K562 (cell line): ENCODE results near the gene C19orf85. TPM values are rescaled to one million over a fixed set of nuclear protein-coding genes. Genes with fewer than 3 reads are reported as not detected.

ENCODE experiments used
- CTCF ChIP-seq, 3 experiments: IDR thresholded peaks in 2 of 3; conservative IDR thresholded peaks in 1 of 3; 2 replicates each; pipeline ENCODE4 v1.5.1; 2011 to 2012; ENCODE audit warnings: low read length in 3 of 3, mild to moderate bottlenecking in 3 of 3, control low read depth in 2 of 3, improper control_type of control experiment in 1 of 3, inconsistent platforms in 1 of 3, low read depth in 1 of 3, mixed read lengths in 1 of 3, moderate library complexity in 1 of 3; ENCODE audit not compliant: insufficient read depth in 2 of 3
- HDAC6 ChIP-seq: IDR thresholded peaks from 2 replicates; pipeline ENCODE4 v1.6.1; 2012; ENCODE audit warnings: low read depth, mild to moderate bottlenecking, control low read depth, inconsistent platforms, low read length, moderate library complexity
- L3MBTL2 ChIP-seq: fragments of 450-650 bp; IDR thresholded peaks from 2 replicates; pipeline ENCODE4 v1.6.1; 2016; ENCODE audit warnings: mild to moderate bottlenecking, moderate library complexity
- MEF2A ChIP-seq: IDR thresholded peaks from 2 replicates; pipeline ENCODE4 v1.6.1; 2011; ENCODE audit warnings: low read depth, mild to moderate bottlenecking, low read length, moderate library complexity; ENCODE audit not compliant: control insufficient read depth
- NCOR1 ChIP-seq: fragments of 450-650 bp; IDR thresholded peaks from 2 replicates; pipeline ENCODE4 v1.6.1; 2016; ENCODE audit warnings: mild to moderate bottlenecking, moderate library complexity
- NR2C2 ChIP-seq, 2 experiments: fragments of 200-800 bp in 1 of 2; sonication (Bioruptor generic) in 1 of 2; sonication (generic) in 1 of 2; formaldehyde crosslinking in 1 of 2; IDR thresholded peaks; 2 replicates each; pipeline versions ENCODE4 v1.6.1 to v1.8.0; 2016 to 2022; ENCODE audit warnings: mild to moderate bottlenecking in 1 of 2, missing compliant biosample characterization in 1 of 2, missing genetic modification characterization in 1 of 2, missing genetic modification reagents in 1 of 2
- PHF20 ChIP-seq: fragments of 450-650 bp; IDR thresholded peaks from 2 replicates; pipeline ENCODE4 v1.6.1; 2018; ENCODE audit not compliant: partially characterized antibody
- TARDBP ChIP-seq: fragments of 450-650 bp; IDR thresholded peaks from 2 replicates; pipeline ENCODE4 v1.6.1; 2016
- TCFL5 ChIP-seq: fragments of 250-450 bp; sonication (Bioruptor Pico); conservative IDR thresholded peaks from 2 replicates; pipeline ENCODE4 v1.6.1; 2021; ENCODE audit warnings: mild to moderate bottlenecking, moderate library complexity, matching md5 sums
- TSHZ1 ChIP-seq: fragments of 250-450 bp; sonication (Bioruptor Pico); IDR thresholded peaks from 2 replicates; pipeline ENCODE4 v1.4.0; 2020; ENCODE audit warnings: mild to moderate bottlenecking, moderate library complexity
- ZBTB12 ChIP-seq: fragments of 250-450 bp; sonication (Bioruptor Pico); IDR thresholded peaks from 2 replicates; pipeline ENCODE4 v1.4.0; 2020
- ZC3H8 ChIP-seq: fragments of 450-650 bp; IDR thresholded peaks from 2 replicates; pipeline ENCODE4 v1.6.1; 2017
- ZNF23 ChIP-seq: fragments of 250-450 bp; sonication (Bioruptor Pico); IDR thresholded peaks from 2 replicates; pipeline ENCODE4 v1.4.0; 2020; ENCODE audit warnings: mild to moderate bottlenecking
- ZNF76 ChIP-seq: fragments of 250-450 bp; sonication (Bioruptor Pico); IDR thresholded peaks from 2 replicates; pipeline ENCODE4 v1.4.0; 2020; ENCODE audit warnings: mild to moderate bottlenecking, moderate library complexity, borderline replicate concordance
- polyA plus RNA-seq, 8 experiments: library from polyadenylated mRNA; depleted of rRNA in 4 of 8; stranded (reverse) in 5 of 8; unstranded in 3 of 8; fragments of >200 nt; fragmentation: Nextera tagmentation in 2 of 8; fragmentation: Illumina TruSeq in 1 of 8; extraction: Ambion mirVana in 2 of 8; extraction: Trizol in 1 of 8; gene quantifications; 2 replicates each; pipeline versions ENCODE4 v1.2.1 to v1.2.3, GENCODE V29; 2011 to 2014; ENCODE audit warnings: inconsistent platforms in 1 of 8, missing spikeins in 1 of 8
- total RNA-seq, 7 experiments: library from RNA; depleted of rRNA in 6 of 7; stranded (reverse); fragments of >200 nt in 6 of 7; fragmentation: Illumina TruSeq in 2 of 7; extraction: Trizol in 2 of 7; gene quantifications; 2 replicates each; pipeline versions ENCODE4 v1.2.1 to v1.2.3, GENCODE V29; 2011 to 2021; ENCODE audit warnings: low replicate concordance in 1 of 7
- TF ChIP-seq, protein P1 (sequence below): fragments of 450-650 bp; formaldehyde crosslinking; IDR thresholded peaks from 2 replicates; pipeline ENCODE4 v1.4.0; 2022; ENCODE audit warnings: missing genetic modification characterization
- TF ChIP-seq, protein P2 (sequence below): sonication (generic); formaldehyde crosslinking; IDR thresholded peaks from 2 replicates; pipeline ENCODE4 v1.4.0; 2020; ENCODE audit warnings: mild to moderate bottlenecking, missing genetic modification reagents
- TF ChIP-seq, protein P3 (sequence below): fragments of 250-450 bp; sonication (Bioruptor Pico); IDR thresholded peaks from 2 replicates; pipeline ENCODE4 v1.8.0; 2022; ENCODE audit warnings: inconsistent platforms, mild to moderate bottlenecking, moderate library complexity, borderline replicate concordance

C19orf85 gene
- total and polyA plus RNA-seq, 9 of the 15 experiments (the other 6 are each of a cell fraction or from before 2014, with no cell fraction given): not detected

- TF ChIP-seq, protein P1, sequence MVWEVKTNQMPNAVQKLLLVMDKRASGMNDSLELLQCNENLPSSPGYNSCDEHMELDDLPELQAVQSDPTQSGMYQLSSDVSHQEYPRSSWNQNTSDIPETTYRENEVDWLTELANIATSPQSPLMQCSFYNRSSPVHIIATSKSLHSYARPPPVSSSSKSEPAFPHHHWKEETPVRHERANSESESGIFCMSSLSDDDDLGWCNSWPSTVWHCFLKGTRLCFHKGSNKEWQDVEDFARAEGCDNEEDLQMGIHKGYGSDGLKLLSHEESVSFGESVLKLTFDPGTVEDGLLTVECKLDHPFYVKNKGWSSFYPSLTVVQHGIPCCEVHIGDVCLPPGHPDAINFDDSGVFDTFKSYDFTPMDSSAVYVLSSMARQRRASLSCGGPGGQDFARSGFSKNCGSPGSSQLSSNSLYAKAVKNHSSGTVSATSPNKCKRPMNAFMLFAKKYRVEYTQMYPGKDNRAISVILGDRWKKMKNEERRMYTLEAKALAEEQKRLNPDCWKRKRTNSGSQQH (CRISPR knock-in tag): no peak
- TF ChIP-seq L3MBTL2 (no peak), CTCF (IDR thresholded peaks at IDR 0.05 in 2 of 3, conservative IDR thresholded peaks at IDR 0.05 in 1 of 3; ENCODE audit: insufficient read depth in 2 of 3, low read depth in 1 of 3, low read length in 3 of 3) (peak; percentile 77 to 81 (median 78)), MEF2A (no peak), NCOR1 (no peak), HDAC6 (no peak), ZBTB12 (CRISPR knock-in tag) (no peak), TARDBP (no peak), NR2C2 (CRISPR knock-in tag; IDR thresholded peaks at IDR 0.05) (no peak), NR2C2 (tag; IDR thresholded peaks at IDR 0.05) (no peak), ZNF23 (CRISPR knock-in tag) (no peak), ZC3H8 (no peak), TSHZ1 (CRISPR knock-in tag) (no peak), TCFL5 (CRISPR knock-in tag) (no peak), PHF20 (no peak), ZNF76 (CRISPR knock-in tag) (no peak)
- TF ChIP-seq, protein P2, sequence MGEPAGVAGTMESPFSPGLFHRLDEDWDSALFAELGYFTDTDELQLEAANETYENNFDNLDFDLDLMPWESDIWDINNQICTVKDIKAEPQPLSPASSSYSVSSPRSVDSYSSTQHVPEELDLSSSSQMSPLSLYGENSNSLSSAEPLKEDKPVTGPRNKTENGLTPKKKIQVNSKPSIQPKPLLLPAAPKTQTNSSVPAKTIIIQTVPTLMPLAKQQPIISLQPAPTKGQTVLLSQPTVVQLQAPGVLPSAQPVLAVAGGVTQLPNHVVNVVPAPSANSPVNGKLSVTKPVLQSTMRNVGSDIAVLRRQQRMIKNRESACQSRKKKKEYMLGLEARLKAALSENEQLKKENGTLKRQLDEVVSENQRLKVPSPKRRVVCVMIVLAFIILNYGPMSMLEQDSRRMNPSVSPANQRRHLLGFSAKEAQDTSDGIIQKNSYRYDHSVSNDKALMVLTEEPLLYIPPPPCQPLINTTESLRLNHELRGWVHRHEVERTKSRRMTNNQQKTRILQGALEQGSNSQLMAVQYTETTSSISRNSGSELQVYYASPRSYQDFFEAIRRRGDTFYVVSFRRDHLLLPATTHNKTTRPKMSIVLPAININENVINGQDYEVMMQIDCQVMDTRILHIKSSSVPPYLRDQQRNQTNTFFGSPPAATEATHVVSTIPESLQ (CRISPR knock-in tag): no peak
- TF ChIP-seq, protein P3, sequence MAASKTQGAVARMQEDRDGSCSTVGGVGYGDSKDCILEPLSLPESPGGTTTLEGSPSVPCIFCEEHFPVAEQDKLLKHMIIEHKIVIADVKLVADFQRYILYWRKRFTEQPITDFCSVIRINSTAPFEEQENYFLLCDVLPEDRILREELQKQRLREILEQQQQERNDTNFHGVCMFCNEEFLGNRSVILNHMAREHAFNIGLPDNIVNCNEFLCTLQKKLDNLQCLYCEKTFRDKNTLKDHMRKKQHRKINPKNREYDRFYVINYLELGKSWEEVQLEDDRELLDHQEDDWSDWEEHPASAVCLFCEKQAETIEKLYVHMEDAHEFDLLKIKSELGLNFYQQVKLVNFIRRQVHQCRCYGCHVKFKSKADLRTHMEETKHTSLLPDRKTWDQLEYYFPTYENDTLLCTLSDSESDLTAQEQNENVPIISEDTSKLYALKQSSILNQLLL (CRISPR knock-in tag): no peak
Measured at GRCh38 chr19:55454787-55455243, 9.7 kb downstream of the C19orf85 start (continued).
